ENCODE data around the gene FOXN4.

The FOXN4 gene

GRCh38 chr12:109304485-109304884 lies 4.6 kb downstream of the FOXN4 start:
- DNase-seq = no peak

GRCh38 chr12:109302770-109303169 lies 6.3 kb downstream of the FOXN4 start:
- DNase-seq = no peak

- no peak for DNase-seq
Observed at GRCh38 chr12:109302358-109302757, 6.7 kb downstream of the FOXN4 start.

GRCh38 chr12:109301643-109302168 lies 7.4 kb downstream of the FOXN4 start:
- no peak for DNase-seq

DNA sequence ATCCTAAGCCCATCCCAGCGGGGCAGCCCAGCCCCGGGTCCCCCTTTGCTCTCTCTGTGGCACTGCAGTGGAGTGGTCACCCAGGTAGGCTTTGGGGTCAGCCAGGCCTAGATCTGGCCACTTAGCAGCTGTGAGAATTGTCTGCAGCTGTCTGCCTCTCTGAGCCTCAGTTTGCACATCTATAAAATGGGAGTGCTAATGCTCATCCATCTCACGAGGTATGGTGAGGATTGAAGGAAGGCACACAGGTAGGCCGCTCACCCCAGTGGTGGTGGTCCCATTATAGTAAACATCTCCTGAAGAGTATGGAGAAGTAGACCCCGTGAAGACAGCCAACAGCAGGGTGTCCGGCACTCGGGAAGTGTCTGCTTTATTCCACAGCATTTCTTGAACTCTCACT lies 9.2 kb downstream of the FOXN4 start:
- no peak for DNase-seq

- no peak for DNase-seq
Observed at GRCh38 chr12:109296431-109296830, 12.7 kb downstream of the FOXN4 start.

- DNase-seq = no peak
Observed at GRCh38 chr12:109295764-109296425, 13.2 kb downstream of the FOXN4 start.

DNA sequence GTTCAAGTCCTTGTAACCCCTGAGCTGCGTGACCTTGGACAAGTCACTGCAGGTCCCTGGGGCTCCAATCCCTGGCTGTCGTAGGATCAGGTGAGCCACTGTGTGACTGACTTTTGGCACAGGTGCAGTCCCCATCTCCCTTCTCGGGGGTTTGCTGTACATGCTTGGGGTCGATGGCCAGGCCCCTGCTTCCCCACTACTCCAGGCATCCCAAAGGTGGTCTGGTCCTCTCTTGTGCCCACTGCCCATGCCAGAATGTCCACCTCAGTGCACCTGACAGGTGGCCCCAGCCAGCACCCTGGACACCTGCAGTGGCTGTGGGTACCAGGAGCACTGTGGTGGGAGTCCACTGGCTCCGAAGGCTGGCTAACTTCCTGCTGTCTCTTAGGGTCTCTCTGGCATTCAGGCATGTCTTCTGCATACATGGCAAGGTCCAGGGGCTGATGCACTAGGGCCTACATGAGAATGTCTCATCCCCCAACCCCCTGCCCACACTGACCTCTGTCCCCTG lies 14.7 kb downstream of the FOXN4 start:
- no peak for DNase-seq

DNA sequence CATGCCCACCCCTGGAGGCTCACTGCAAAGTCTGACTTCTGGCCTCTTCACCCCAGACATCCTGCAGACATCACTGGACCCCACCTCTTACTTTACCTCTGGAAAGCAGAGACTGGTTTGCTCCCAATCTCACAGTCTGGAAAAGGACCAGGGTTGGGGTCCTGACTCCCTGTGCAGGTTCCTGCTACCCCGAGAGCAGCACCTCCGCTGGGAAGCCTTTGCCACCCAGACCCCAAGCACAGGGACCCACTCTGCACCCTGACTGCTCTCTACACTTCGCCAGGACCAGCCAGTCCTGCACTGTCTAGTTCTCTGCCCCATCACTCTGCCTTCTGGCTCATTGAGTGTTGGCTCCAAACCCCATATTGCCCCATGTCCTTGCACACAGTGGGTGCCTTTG lies 16.0 kb downstream of the FOXN4 start:
- DNase-seq = no peak

- DNase-seq = no peak
Observed at GRCh38 chr12:109292342-109292711, 16.8 kb downstream of the FOXN4 start.

- no peak for DNase-seq
Observed at GRCh38 chr12:109291521-109292341, 17.4 kb downstream of the FOXN4 start.

DNA sequence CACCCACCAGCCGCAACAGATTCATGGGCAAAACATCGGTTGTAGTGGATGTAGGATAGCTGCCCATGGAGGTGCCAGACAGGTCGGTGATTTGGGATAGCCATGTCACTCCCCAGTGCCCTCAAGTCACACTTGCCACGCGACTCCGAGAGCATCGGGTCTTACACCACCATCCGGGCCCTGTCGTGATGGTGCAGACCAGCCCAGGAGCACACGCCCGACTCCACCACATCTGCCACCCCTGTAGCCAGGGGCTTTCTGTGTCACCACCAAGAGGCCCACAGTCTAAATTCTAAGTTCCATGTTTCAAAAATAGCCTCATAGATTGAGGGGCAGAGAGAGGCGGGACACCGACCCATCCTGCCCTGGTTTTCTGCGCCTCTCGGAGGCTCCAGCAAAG lies 18.0 kb downstream of the FOXN4 start:
- no peak for DNase-seq

GRCh38 chr12:109290061-109290460 lies 19.0 kb downstream of the FOXN4 start:
- no peak for DNase-seq

DNA sequence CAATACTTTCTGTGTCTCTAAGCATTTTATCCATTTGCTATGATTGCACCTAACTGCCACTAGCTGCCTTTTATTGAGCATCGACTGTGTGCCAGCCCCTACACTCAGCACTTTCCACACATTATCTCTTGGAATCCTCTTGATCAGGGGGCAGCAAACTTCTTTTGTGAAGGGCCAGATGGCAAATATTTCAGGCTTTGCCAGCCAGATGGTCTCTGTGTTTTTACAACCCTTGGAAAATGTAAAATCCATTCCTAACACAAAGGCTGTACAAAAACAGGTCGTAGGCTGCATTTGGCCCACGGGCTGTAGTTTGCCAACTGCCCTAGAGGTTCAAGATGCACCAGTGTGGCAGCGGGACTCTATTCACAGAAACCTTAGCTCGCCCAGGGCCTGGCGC lies 19.5 kb downstream of the FOXN4 start:
- no peak for DNase-seq

DNA sequence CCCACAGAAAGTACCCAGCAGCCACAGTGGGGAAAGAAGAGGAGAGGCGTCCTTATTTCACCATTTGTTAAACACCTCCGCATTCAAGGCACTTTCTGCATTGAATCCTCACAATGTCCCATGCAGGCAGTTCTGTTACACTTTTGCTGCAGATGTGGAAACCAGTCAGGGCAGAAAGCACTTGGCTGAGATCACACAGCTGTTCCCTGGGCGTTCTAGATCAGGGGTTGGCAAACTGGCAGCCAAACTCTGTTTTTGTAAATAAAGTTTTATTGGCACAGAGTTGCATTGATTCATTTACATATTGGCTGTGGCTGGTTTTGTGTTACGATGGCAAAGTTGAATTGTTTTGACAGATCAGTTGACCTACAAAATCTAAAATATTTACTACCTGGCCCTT lies 20.1 kb downstream of the FOXN4 start:
- DNase-seq = no peak

DNA sequence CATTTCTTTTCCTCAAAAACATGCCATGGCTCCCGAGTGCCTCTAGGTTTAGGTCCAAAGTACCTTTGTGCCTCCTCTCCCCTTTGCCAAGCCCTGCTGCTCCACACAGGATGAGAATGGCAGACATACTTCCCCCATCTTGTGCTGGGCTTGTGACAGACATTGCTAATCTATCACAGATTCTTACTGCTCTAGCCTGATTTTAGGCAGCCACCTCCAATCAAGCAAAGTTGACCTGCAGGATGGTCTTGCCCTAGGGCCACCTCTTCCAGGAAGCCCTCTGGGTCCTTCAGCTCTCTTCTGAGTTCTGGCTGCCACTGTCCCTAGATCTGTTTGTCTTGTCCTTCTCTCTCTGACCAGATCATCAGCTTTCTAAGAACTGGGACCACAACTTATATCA lies 20.5 kb downstream of the FOXN4 start:
- DNase-seq = no peak

DNA sequence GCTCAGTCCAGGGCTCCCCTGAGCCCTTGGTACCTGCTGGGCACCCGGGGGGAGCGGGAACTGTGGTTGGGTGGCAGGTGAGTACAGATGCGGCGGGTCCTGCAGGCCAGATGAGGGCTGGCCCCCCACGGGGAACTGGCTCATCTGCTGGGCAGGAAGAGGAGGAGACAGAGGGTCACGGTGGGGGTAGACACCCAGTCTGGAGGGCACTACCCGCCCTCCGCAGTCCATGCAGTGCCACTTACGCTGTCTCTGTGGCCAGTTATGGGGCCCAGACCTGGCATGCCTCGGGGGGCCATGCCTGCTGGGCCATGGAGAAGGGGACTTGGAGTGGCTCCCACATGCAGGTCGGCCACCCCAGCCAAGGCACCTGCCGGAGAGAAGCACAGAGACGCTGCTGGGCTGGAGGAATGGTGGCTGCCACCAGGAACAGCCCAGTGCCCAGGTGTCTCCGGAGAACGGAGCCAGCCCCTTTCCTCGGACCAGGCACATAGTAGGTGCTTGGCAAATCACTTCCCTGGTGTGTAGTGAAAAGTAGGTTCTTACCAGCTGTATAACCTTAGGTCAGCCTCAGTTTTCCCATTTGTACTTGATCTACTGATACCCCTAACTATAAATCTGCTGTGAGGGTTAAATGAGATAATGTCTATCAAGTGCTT lies 21.1 kb downstream of the FOXN4 start:
- DNase-seq = no peak

DNA sequence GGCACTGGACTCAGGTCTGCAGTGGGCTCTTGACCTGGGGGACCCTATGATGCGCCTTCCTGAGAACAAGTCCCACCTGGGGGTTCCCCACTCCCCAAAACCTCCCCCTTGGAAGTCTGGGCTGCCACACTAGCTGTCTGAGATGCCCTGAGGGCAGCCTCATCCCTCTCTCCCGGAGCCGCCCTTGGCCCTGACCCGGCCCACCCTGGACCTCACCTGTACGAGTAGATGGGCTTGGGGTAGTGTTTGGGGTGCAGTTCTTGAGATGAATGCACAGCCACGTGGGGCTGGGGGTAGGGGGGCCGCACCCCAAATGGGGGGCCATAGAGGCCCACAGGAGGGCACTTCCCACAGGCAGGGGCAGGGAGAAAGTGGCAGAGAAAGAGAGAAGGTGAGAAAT lies 21.9 kb downstream of the FOXN4 start:
- no peak for DNase-seq

DNA sequence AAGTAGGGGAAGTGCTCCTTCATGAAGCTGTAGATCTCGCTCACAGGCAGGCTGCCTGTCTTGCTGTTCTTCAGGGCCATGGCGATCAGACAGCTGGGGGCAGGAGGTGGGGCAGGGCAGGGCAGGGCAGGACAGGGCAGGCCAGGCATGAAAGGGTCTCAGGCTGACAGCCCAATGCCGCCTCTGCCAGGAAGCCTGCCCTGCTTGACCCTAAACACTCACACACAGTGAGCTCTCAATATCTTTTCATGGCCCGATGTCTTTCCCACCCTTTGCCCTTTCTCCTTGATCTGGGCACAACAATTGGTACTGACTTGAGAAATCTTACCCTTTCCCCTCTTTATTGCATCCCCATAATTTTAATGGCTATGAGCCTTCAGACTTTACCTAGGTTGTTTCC lies 22.4 kb downstream of the FOXN4 start:
- no peak for DNase-seq

DNA sequence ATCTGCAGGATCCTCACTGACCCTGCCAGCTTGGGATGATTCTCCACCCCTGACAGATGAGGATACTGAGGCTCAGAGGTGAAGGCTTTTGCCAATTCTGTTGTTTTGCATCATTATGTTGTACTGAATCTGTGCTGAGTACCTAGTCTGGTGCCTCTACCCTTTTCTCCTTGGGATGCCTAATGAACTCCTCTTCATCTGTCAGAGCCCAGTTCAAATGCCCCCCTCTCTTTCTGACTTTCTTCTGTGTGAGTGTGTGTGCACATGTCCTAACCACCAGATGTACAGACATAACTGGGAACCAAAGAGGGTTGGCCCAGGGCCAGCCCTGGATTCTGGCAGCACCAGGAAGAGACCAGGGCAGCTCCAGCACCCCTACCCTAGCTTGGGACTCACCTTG lies 22.8 kb downstream of the FOXN4 start:
- no peak for DNase-seq

DNA sequence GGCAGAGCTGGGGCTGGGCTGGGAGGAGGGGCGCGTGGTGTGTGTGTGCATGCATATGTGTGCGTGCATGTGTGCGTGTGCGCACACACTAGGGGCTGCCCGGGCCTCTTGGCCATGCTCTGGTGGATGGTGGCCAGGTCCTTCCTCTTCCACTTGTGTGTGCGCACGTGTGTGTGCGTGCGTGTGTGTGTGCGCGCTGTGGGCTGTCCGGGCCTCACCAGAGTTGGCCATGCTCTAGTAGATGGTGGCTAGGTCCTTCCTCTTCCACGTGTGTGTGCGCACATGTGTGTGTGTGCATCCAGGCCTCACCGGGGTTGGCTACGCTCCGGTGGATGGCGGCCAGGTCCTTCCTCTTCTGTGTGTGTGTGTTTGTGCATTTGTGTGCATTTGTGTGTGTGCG lies 24.7 kb downstream of the FOXN4 start:
- DNase-seq = no peak

DNA sequence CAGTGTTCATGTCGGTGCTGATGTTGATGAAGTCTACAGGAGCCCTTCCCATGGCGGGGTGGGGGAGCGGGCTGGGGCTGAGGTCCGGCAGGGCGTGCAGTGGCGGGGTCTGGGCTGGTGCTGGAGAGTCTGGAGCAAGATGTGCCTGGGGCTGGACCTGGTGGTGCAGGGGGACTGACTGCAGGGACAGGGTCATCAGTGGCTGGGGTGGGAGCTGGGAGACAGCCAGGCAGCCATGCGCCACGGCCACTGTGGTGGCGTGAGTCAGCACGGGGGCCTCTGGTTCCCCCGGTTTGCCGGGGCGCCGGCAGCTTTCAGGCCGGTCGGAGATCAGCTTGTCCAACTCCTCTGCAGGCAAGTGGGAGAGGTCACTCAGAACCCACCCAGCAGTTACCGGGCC lies 27.6 kb downstream of the FOXN4 start:
- DNase-seq = no peak

DNA sequence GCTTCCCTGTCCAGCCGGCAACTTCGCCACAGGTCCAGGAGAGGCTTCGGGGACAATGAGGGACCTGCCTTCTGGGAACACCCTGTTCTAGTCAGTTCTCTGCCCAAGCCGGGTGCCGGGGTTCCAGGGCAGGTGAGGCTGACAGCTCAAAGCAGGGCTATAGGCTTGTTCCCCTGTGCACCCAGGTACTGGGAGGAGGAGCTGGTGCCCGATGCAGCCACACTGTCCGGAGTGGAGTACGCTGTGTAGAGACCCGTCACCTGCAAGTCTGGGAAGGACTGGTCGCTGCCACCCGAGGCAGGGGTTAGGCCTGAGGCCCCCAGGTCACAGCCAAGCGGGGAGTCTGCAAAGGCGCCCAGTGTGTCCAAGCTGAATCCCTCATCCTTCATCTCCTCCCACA lies 29.6 kb downstream of the FOXN4 start:
- DNase-seq = no peak

DNA sequence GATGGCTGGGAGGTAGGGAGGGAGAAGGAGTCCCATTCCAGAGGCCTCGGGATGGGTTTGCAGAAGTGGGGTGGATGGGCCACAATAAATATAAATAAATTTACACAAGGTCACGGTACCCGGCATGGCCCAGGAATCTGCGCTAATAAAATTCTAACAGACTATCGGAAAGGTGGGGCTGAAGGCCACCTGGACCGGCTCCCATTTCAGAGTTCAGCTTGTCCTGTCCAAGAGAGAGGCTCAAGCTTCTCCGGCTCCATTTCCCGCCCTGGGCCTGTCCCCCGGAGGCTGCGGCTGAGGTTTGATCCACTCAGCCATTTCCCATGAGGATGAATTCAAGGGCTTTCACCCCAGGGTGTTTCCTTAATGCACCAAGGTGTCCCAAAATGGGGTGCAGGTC lies 30.2 kb downstream of the FOXN4 start:
- no peak for DNase-seq

Data from activated T-cell treated with anti-CD3 and anti-CD28 coated beads, Interleukin-2, amount 50 U/mL, for 1 hour (primary cell).